Measurements from ENCODE around the gene CFAP299. TPM values are rescaled to one million over a fixed set of nuclear protein-coding genes. Genes with fewer than 3 reads are reported as not detected.
A peak's percentile ranks its signal among the peaks of the same experiment; 100 is the strongest.

Gene CFAP299
- total and polyA plus RNA-seq, 2 experiments from 2014 or later = not detected

DNA sequence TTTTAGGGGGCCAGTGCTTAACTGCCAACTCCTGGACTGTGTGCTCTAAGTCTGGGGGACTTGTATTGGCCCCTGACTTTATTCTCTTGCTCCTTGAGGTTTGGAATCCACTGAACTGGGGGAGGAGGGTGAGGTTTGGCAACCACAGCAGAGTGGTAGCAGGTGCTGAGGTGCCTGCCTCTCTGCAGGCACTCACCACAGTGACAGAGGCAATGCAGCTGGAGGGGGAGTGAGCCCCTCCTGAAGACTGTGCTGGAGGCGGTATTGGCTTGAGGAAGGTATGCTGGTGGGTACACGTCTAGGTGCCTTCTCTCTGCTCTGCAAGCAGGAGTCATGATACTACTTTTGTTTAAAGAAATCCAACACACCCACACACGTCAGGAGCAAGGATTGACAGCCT, 24.6 kb downstream of the CFAP299 start:
- peaks cover 13% of the 10 kb centered on the region for H3K27me3 ChIP-seq
- 39% methylated on average over 3 of the region's 3 CpGs for WGBS (ENCODE audit: low lambda C conversion rate, missing lambda C conversion rate)
- no peak overlapping the region for H2AFZ ChIP-seq
- no peaks in the 10 kb centered on the region for H4K20me1 ChIP-seq (ENCODE audit: insufficient read depth, poor library complexity, severe bottlenecking)
- no peak for DNase-seq (ENCODE audit: low spot score)
- no peaks in the 10 kb centered on the region for H3K9me2 ChIP-seq (replicated peaks; ENCODE audit: insufficient read depth)
- H3K4me2 ChIP-seq = no peak overlapping the region
- H3K27ac ChIP-seq = no peak overlapping the region
- no peaks in the 10 kb centered on the region for H3K4me1 ChIP-seq (ENCODE audit: insufficient read depth)
- no peaks in the 10 kb centered on the region for H3K79me2 ChIP-seq
- H3K9me3 ChIP-seq (ENCODE audit: low read depth) = no peaks in the 10 kb centered on the region
- no peaks in the 10 kb centered on the region for H3K36me3 ChIP-seq (replicated peaks; ENCODE audit: insufficient read depth, low read depth)
- H3K4me3 ChIP-seq = no peak overlapping the region
- TF ChIP-seq EZH2 (IDR thresholded peaks at IDR 0.05; ENCODE audit: borderline replicate concordance) = no peak
- TF ChIP-seq, protein P1, sequence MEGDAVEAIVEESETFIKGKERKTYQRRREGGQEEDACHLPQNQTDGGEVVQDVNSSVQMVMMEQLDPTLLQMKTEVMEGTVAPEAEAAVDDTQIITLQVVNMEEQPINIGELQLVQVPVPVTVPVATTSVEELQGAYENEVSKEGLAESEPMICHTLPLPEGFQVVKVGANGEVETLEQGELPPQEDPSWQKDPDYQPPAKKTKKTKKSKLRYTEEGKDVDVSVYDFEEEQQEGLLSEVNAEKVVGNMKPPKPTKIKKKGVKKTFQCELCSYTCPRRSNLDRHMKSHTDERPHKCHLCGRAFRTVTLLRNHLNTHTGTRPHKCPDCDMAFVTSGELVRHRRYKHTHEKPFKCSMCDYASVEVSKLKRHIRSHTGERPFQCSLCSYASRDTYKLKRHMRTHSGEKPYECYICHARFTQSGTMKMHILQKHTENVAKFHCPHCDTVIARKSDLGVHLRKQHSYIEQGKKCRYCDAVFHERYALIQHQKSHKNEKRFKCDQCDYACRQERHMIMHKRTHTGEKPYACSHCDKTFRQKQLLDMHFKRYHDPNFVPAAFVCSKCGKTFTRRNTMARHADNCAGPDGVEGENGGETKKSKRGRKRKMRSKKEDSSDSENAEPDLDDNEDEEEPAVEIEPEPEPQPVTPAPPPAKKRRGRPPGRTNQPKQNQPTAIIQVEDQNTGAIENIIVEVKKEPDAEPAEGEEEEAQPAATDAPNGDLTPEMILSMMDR (IDR thresholded peaks at IDR 0.05; ENCODE audit: poor library complexity) = no peak
- no peak for TF ChIP-seq EZH2phosphoT487 (IDR thresholded peaks at IDR 0.05; ENCODE audit: low read depth, severe bottlenecking, unreplicated experiment)

DNA sequence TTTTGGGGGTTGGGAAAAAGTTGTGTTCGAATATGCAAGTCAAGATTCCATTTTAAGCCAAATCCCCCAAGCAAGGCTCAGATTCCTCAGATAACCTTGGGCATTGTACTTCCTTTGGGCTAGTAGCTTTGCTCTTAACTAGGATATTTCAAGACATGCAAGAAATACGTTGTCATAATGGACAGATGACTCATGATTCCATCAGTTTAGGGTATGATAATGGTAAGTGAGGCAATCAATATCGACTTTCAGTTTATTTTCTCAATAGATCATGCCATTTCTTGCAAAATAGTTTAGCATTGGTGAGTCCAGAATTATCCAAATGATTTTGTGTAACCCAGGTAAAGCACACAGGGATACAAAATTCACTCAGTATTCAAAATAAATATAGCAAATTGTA, 25.4 kb downstream of the CFAP299 start:
- no peaks in the 10 kb centered on the region for H3K36me3 ChIP-seq (replicated peaks; ENCODE audit: insufficient read depth, low read depth)
- H3K27ac ChIP-seq = no peak overlapping the region
- H4K20me1 ChIP-seq (ENCODE audit: insufficient read depth, poor library complexity, severe bottlenecking) = no peaks in the 10 kb centered on the region
- H3K79me2 ChIP-seq = no peaks in the 10 kb centered on the region
- H3K9me2 ChIP-seq (replicated peaks; ENCODE audit: insufficient read depth) = no peaks in the 10 kb centered on the region
- H2AFZ ChIP-seq = no peak overlapping the region
- TF ChIP-seq EZH2 (IDR thresholded peaks at IDR 0.05; ENCODE audit: borderline replicate concordance) (no peak), EZH2phosphoT487 (IDR thresholded peaks at IDR 0.05; ENCODE audit: low read depth, severe bottlenecking, unreplicated experiment) (no peak)
- TF ChIP-seq, protein P1 (IDR thresholded peaks at IDR 0.05; ENCODE audit: poor library complexity) = no peak
- H3K9me3 ChIP-seq (ENCODE audit: low read depth) = no peaks in the 10 kb centered on the region
- H3K4me1 ChIP-seq (ENCODE audit: insufficient read depth) = no peaks in the 10 kb centered on the region
- DNase-seq (ENCODE audit: low spot score) = no peak
- WGBS (ENCODE audit: low lambda C conversion rate, missing lambda C conversion rate) = 67% methylated on average over 3 of the region's 3 CpGs
- H3K4me2 ChIP-seq = no peak overlapping the region
- no peak overlapping the region for H3K4me3 ChIP-seq
- H3K27me3 ChIP-seq = peaks cover 13% of the 10 kb centered on the region

DNA sequence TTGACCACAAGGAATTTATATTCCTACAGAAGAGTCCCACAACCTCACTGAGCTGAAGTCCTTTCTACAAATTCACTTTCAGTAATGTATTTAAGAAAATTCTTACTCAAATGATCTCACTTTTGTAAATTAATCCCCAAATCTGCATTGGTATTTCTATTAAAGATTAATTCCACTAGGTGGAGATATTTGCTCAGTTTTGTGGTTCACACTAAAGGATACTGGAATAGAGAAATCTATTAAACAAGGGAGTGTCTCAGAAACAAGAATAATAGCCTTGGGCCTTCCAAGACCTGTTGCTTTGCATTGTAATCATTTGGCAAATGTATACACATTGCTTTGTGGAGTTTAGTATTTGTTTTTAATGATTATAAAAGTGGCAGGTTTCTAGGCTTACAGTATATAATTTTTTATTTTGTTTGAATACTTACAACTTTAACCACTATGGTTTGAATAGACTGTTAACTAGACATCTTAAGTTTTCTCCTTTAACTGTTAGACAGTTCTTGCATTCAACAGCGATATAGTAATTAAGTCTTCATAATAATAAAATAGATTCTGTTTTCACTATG, 25.9 kb downstream of the CFAP299 start:
- Histone ChIP-seq H3K9me2 (replicated peaks; ENCODE audit: insufficient read depth) (no peaks in the 10 kb centered on the region), H3K4me2 (no peak overlapping the region), H3K36me3 (replicated peaks; ENCODE audit: insufficient read depth, low read depth) (no peaks in the 10 kb centered on the region), H3K27ac (no peak overlapping the region), H3K4me1 (ENCODE audit: insufficient read depth) (no peaks in the 10 kb centered on the region), H3K9me3 (ENCODE audit: low read depth) (no peaks in the 10 kb centered on the region), H3K4me3 (no peak overlapping the region), H3K79me2 (no peaks in the 10 kb centered on the region), H2AFZ (no peak overlapping the region), H3K27me3 (peaks cover 13% of the 10 kb centered on the region), H4K20me1 (ENCODE audit: insufficient read depth, poor library complexity, severe bottlenecking) (no peaks in the 10 kb centered on the region)
- WGBS (ENCODE audit: low lambda C conversion rate, missing lambda C conversion rate) = 76% methylated on average over 1 of the region's 1 CpG
- TF ChIP-seq, protein P1 (IDR thresholded peaks at IDR 0.05; ENCODE audit: poor library complexity) = peak; percentile 56
- no peak for TF ChIP-seq EZH2phosphoT487 (IDR thresholded peaks at IDR 0.05; ENCODE audit: low read depth, severe bottlenecking, unreplicated experiment)
- peak; percentile 9 for DNase-seq (ENCODE audit: low spot score)
